Hepatocyte (in vitro differentiated cells): ENCODE results near the gene PPP1R1C.

Source experiments
- CTCF ChIP-seq: fragments of 200-600 bp; sonication (generic); IDR thresholded peaks from 2 replicates; pipeline ENCODE4 v1.5.1; 2016; ENCODE audit warnings: antibody characterized with exemption, mild to moderate bottlenecking; ENCODE audit not compliant: poor library complexity
- EZH2phosphoT487 ChIP-seq: fragments of 200-600 bp; sonication (generic); IDR thresholded peaks from one replicate; pipeline ENCODE4 v1.6.1; 2018; ENCODE audit warnings: antibody characterized with exemption, mild to moderate bottlenecking, low read depth, moderate library complexity; ENCODE audit not compliant: unreplicated experiment, severe bottlenecking

GRCh38 chr2:182047544-182047943 is 61.9 kb downstream of the PPP1R1C start:
- TF ChIP-seq CTCF = no peak
- TF ChIP-seq EZH2phosphoT487 = no peak
